Gastrocnemius medialis (tissue), 4 donors: Measurements from ENCODE around the gene ZKSCAN8. TPM values are rescaled to one million over a fixed set of nuclear protein-coding genes. Genes with fewer than 3 reads are reported as not detected.
"Not testable (repeated sequence)": the region's sequence is repeated elsewhere in the genome, so short reads cannot be mapped to it uniquely, and the experiment has no call there.

Source experiments
- ATAC-seq, 2 donors: fragments of 150-250 bp; one replicate each; pipeline ENCODE4 v1.9.1; 2016
- DNase-seq, 2 donors: peaks; one replicate each; pipeline ENCODE4 v3.0.0-alpha.2; 2019
- H3K27ac ChIP-seq, 4 donors: fragments of 200-600 bp; sonication (generic); 1 replicate in 1 of 4; 2 replicates in 3 of 4; pipeline ENCODE4 v1.5.1; 2016 to 2018; ENCODE audit warnings: mild to moderate bottlenecking in 2 of 4, moderate library complexity in 1 of 4
- H3K27me3 ChIP-seq, 3 donors: fragments of 200-600 bp; sonication (generic) in 2 of 3; 1 replicate in 1 of 3; 2 replicates in 2 of 3; pipeline versions ENCODE4 v1.5.1 to v1.6.0; 2016 to 2019; ENCODE audit warnings: mild to moderate bottlenecking in 1 of 3, moderate library complexity in 1 of 3
- H3K36me3 ChIP-seq, 2 donors: fragments of 200-600 bp; sonication (generic) in 1 of 2; one replicate each; pipeline ENCODE4 v1.5.1; 2017 to 2018
- H3K4me1 ChIP-seq, 2 donors: fragments of 200-600 bp; sonication (generic) in 1 of 2; one replicate each; pipeline ENCODE4 v1.5.1; 2016 to 2017; ENCODE audit warnings: mild to moderate bottlenecking in 2 of 2
- H3K4me3 ChIP-seq, 4 donors: fragments of 200-600 bp; sonication (generic) in 3 of 4; 1 replicate in 1 of 4; 2 replicates in 3 of 4; pipeline ENCODE4 v1.5.1; 2016 to 2019; ENCODE audit warnings: mild to moderate bottlenecking in 2 of 4
- H3K9me3 ChIP-seq, 3 donors: fragments of 200-600 bp; sonication (generic) in 2 of 3; 1 replicate in 1 of 3; 2 replicates in 2 of 3; pipeline ENCODE4 v1.5.1; 2016 to 2019
- CTCF ChIP-seq, 5 experiments: fragments of 450-650 bp in 3 of 5; fragments of 200-600 bp in 2 of 5; sonication (generic) in 2 of 5; IDR thresholded peaks in 4 of 5; conservative IDR thresholded peaks in 1 of 5; 1 replicate in 4 of 5; 2 replicates in 1 of 5; pipeline ENCODE4 v1.5.1; 2016 to 2019; ENCODE audit warnings: antibody characterized with exemption in 5 of 5, mild to moderate bottlenecking in 3 of 5, moderate library complexity in 3 of 5
- POLR2A ChIP-seq, 2 donors: fragments of 450-650 bp; IDR thresholded peaks; one replicate each; pipeline ENCODE4 v1.6.1; 2017; ENCODE audit warnings: antibody characterized with exemption in 2 of 2, mild to moderate bottlenecking in 2 of 2, moderate library complexity in 2 of 2
- in situ Hi-C, 4 donors: fragments of 200-750 bp; cut with MboI; loops; one replicate each; pipeline versions ENCODE4 v1.15.0 to v1.8.0; 2017; ENCODE audit warnings: low sequenced_read_pairs in 4 of 4
- intact Hi-C: fragments of 100-400 bp; cut with DNase I; formaldehyde crosslinking; loops from one replicate; pipeline ENCODE4 v1.15.1; 2023; ENCODE audit warnings: low total_unique reads
- total RNA-seq, 4 donors: library from RNA; depleted of rRNA; stranded (reverse); fragments of >200 nt; gene quantifications; one replicate each; pipeline versions ENCODE4 v1.1.0 to v1.2.3, GENCODE V29; 2016

The ZKSCAN8 gene
- total RNA-seq, result 10 to 100 TPM in 1 of 4 donors, 1 to 10 TPM in 3; 6.6 to 10.4 (median 8.9) TPM

GRCh38 chr6:28141500-28142329, at the start of gene ZKSCAN8:
ZKSCAN8 (plus strand) TSS chr6:28141883; CDS start chr6:28148408, 6,525 bp downstream.
- in situ Hi-C loops, result loop anchor here in 3 of 4 donors (10.0 to 25.0 kb wide), 2 partner anchors 73 to 121 kb away; partner anchors contain the start of genes NKAPL (in 1 of the 3), ZKSCAN4 (in 1 of the 3) and ZSCAN26 (in 1 of the 3)
- H3K9me3 ChIP-seq, result no peaks in the 10 kb centered on the region
- H3K27ac ChIP-seq, result peak within 1 kb of the TSS; percentile 69 to 83 (median 79)
- peaks cover 15 to 25% of the 10 kb centered on the region in 2 donors for H3K4me1 ChIP-seq
- DNase-seq (peak; percentile 69 to 76), ATAC-seq (peak; percentile 81 to 86)
- no peak for TF ChIP-seq CTCF (IDR thresholded peaks at IDR 0.05 in 4 of 5, conservative IDR thresholded peaks at IDR 0.05 in 1 of 5)
- TF ChIP-seq POLR2A (IDR thresholded peaks at IDR 0.05), result peak; percentile 32 to 33
- peak within 1 kb of the TSS; percentile 82 to 97 (median 90) for H3K4me3 ChIP-seq
- intact Hi-C loops, result loop anchor here (1.0 to 5.0 kb wide), 3 partner anchors 17 to 126 kb away; partner anchors contain the start of genes ZKSCAN4, ZSCAN16 and ZSCAN26
- H3K27me3 ChIP-seq, result no peaks in the 10 kb centered on the region
- H3K36me3 ChIP-seq, result peaks cover 0 to 14% of the 10 kb centered on the region in 2 donors

GRCh38 chr6:28102222-28102621, 39.5 kb upstream of the ZKSCAN8 start:
- H3K9me3 ChIP-seq, H3K27me3 ChIP-seq, H3K36me3 ChIP-seq, H3K4me3 ChIP-seq, H3K27ac ChIP-seq, H3K4me1 ChIP-seq, ATAC-seq, in situ Hi-C loops, DNase-seq: not testable (repeated sequence)
- intact Hi-C loops, result loop anchor here (5.0 kb wide), 1 partner anchor 35 kb away; no protein-coding TSS in a partner anchor

- H3K36me3 ChIP-seq, H3K4me1 ChIP-seq, DNase-seq, H3K4me3 ChIP-seq, ATAC-seq, H3K27ac ChIP-seq, H3K9me3 ChIP-seq, in situ Hi-C loops, H3K27me3 ChIP-seq: not testable (repeated sequence)
- intact Hi-C loops, result loop anchor here (5.0 kb wide), 1 partner anchor 35 kb away; no protein-coding TSS in a partner anchor
These were observed 39.0 kb upstream of the ZKSCAN8 start for GRCh38 chr6:28102699-28103098.

- Histone ChIP-seq H3K4me1 (peaks cover 0 to 3% of the 10 kb centered on the region in 2 donors), H3K36me3 (no peaks in the 10 kb centered on the region), H3K9me3 (no peaks in the 10 kb centered on the region), H3K27me3 (no peaks in the 10 kb centered on the region), H3K4me3 (peak overlapping the region; percentile 62 to 94 (median 82)), H3K27ac (peak overlapping the region; percentile 68 to 82 (median 74))
- ATAC-seq (peak; percentile 97 to 99), DNase-seq (peak; percentile 35 to 63)
- TF ChIP-seq POLR2A (IDR thresholded peaks at IDR 0.05) (peak in 1 of 2 donors; percentile 32), CTCF (IDR thresholded peaks at IDR 0.05 in 4 of 5, conservative IDR thresholded peaks at IDR 0.05 in 1 of 5) (peak; percentile 38 to 76 (median 60))
- intact Hi-C loops (loop anchor here (1.0 to 5.0 kb wide), 3 partner anchors 23 to 121 kb away; partner anchors contain the start of gene ZSCAN9), in situ Hi-C loops (no loop called here)
These were observed 37.1 kb upstream of the ZKSCAN8 start for GRCh38 chr6:28104392-28105244.

- intact Hi-C loops, result no loop called here
- ATAC-seq, result no peak
- DNase-seq, result no peak
- Histone ChIP-seq H3K9me3 (no peaks in the 10 kb centered on the region), H3K4me1 (peaks cover 0 to 3% of the 10 kb centered on the region in 2 donors), H3K27me3 (no peaks in the 10 kb centered on the region), H3K36me3 (no peaks in the 10 kb centered on the region), H3K4me3 (peak overlapping the region; percentile 62 to 94 (median 82)), H3K27ac (peak overlapping the region in 2 of 4 donors; percentile 68 to 82)
- in situ Hi-C loops, result no loop called here
- TF ChIP-seq CTCF (IDR thresholded peaks at IDR 0.05 in 4 of 5, conservative IDR thresholded peaks at IDR 0.05 in 1 of 5) (no peak), POLR2A (IDR thresholded peaks at IDR 0.05) (no peak)
These were observed 36.4 kb upstream of the ZKSCAN8 start for GRCh38 chr6:28105245-28105639.
